Left ventricle myocardium inferior (tissue), 1 donor: ENCODE data around the gene ZNF236. TPM values are rescaled to one million over a fixed set of nuclear protein-coding genes. Genes with fewer than 3 reads are reported as not detected.

ENCODE experiments used
- DNase-seq: peaks from one replicate; pipeline ENCODE4 v3.0.0-alpha.2; 2020
- H3K27ac ChIP-seq: fragments of 200-600 bp; replicated peaks from 2 replicates; pipeline ENCODE4 v1.8.0; 2021
- H3K27me3 ChIP-seq: fragments of 200-600 bp; 2 replicates; pipeline ENCODE4 v1.8.0; 2021; ENCODE audit warnings: low read depth
- H3K36me3 ChIP-seq: fragments of 200-600 bp; 2 replicates; pipeline ENCODE4 v1.8.0; 2021
- H3K4me1 ChIP-seq: fragments of 200-600 bp; 2 replicates; pipeline ENCODE4 v1.8.0; 2021
- H3K4me3 ChIP-seq: fragments of 200-600 bp; 2 replicates; pipeline ENCODE4 v1.8.0; 2021; ENCODE audit warnings: mild to moderate bottlenecking, moderate library complexity
- H3K9me3 ChIP-seq: fragments of 200-600 bp; replicated peaks from 2 replicates; pipeline ENCODE4 v1.8.0; 2021
- intact Hi-C: fragments of 100-400 bp; cut with micrococcal nuclease; formaldehyde crosslinking; loops from one replicate; pipeline ENCODE4 v1.11.0; 2022
- total RNA-seq: library from RNA; stranded (reverse); fragmentation: NEBNext Ultra II Directional; extraction: Animal tissue kit (Norgen Biotek cat#: 25700); gene quantifications from one replicate; pipeline ENCODE4 v1.2.1, GENCODE V29; 2021
- TF ChIP-seq, protein P1 (sequence below): fragments of 200-600 bp; IDR thresholded peaks from 2 replicates; pipeline ENCODE4 v1.8.0; 2021; ENCODE audit warnings: antibody characterized with exemption, mild to moderate bottlenecking, borderline replicate concordance
- donor health status: DM: no; HTN: yes; CAD: no; lungs with severe emphysema.

ZNF236 gene
- total RNA-seq, 1 donor from 2014 or later = 10.6 TPM

GRCh38 chr18:76956648-76957047 lies 134.3 kb downstream of the ZNF236 start:
- Histone ChIP-seq H3K27me3 (no peaks in the 10 kb centered on the region), H3K9me3 (no peaks in the 10 kb centered on the region), H3K4me1 (peaks cover 28% of the 10 kb centered on the region), H3K27ac (no peak overlapping the region), H3K36me3 (peaks cover 54% of the 10 kb centered on the region), H3K4me3 (no peak overlapping the region)
- TF ChIP-seq, protein P1, sequence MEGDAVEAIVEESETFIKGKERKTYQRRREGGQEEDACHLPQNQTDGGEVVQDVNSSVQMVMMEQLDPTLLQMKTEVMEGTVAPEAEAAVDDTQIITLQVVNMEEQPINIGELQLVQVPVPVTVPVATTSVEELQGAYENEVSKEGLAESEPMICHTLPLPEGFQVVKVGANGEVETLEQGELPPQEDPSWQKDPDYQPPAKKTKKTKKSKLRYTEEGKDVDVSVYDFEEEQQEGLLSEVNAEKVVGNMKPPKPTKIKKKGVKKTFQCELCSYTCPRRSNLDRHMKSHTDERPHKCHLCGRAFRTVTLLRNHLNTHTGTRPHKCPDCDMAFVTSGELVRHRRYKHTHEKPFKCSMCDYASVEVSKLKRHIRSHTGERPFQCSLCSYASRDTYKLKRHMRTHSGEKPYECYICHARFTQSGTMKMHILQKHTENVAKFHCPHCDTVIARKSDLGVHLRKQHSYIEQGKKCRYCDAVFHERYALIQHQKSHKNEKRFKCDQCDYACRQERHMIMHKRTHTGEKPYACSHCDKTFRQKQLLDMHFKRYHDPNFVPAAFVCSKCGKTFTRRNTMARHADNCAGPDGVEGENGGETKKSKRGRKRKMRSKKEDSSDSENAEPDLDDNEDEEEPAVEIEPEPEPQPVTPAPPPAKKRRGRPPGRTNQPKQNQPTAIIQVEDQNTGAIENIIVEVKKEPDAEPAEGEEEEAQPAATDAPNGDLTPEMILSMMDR = no peak
- intact Hi-C loops = no loop called here
- DNase-seq = no peak

DNA sequence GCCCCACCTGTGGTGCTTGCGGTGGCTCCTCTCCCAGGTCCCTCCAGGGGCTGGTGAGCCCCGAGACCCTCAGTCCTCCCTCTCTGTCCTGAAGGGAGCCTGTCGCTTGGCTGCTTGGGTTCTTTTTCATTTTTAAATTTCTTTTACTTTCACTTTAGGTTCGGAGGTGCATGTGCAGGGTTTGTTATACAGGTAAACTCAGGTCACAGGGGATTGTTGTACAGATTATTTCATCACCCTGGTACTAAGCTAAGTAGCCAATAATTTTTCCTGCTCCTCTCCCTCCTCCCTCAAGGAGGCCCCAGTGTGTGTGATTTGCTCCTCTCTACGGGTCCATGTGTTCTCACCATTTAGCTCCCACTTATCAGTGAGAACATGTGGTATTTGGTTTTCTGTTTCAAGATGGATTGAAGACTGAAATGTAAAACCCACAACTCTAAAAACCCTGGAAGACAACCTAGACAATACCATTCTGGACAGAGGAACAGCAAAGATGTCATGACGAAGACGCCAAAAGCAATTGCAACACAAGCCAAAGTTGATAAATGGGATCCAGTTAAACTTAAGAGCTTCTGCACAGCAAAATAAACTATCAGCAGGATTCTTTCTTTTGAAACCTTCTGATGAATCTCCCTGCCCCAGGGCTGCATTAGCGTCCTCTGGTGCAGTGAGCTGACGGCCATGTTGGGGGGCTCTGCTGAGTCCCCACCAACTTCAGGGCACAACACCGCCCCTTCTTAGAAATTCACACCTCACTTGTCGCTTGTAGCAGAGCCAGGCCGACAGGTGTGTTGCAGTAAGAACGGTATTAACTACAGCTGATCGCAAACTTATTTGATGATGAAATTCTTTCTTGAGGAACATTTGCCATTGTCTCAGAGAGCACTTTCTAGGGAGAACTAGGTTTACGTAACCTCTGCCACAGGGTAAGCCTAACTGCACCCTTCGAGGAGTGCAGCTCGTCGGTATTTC lies 135.3 kb downstream of the ZNF236 start:
- H3K36me3 ChIP-seq = peaks cover 57% of the 10 kb centered on the region
- no peaks in the 10 kb centered on the region for H3K9me3 ChIP-seq
- TF ChIP-seq, protein P1 = no peak
- H3K27ac ChIP-seq = no peak overlapping the region
- no peak for DNase-seq
- peaks cover 28% of the 10 kb centered on the region for H3K4me1 ChIP-seq
- no peak overlapping the region for H3K4me3 ChIP-seq
- intact Hi-C loops = no loop called here
- no peaks in the 10 kb centered on the region for H3K27me3 ChIP-seq

DNA sequence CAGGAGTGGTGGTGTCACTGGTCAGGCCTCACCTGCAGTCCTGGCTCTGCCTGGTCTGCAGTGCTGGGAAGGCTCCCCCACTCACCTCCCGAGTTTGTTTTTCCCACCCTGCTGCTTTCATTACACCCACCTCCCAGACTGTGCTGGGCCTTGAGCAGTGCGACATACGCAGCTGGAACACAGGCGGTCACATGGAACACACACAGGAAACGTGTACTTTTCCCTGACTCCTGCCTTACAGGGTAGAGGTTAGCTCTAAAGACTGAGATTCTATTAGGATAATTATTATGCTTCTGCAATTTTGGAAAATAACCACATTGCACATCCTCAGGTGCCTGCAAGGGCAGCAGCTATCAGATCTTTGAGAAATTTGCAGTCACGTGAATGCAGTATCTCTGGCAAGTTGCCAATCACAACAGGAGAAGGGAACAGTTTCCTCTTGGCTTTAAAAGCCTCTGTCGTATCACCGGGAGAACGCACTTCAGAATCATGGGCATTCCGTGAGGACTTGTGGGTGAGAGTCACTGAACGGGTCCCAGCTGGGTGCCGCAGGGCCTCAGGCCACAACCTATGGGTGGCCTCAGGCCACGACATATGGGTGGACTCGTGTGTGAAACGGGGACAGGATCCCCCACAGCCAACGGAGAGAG lies 136.5 kb downstream of the ZNF236 start:
- TF ChIP-seq, protein P1 = no peak
- H3K4me1 ChIP-seq = peaks cover 19% of the 10 kb centered on the region
- peaks cover 61% of the 10 kb centered on the region for H3K36me3 ChIP-seq
- no peak overlapping the region for H3K27ac ChIP-seq
- DNase-seq = no peak
- no peaks in the 10 kb centered on the region for H3K9me3 ChIP-seq
- no peaks in the 10 kb centered on the region for H3K27me3 ChIP-seq
- intact Hi-C loops = no loop called here
- no peak overlapping the region for H3K4me3 ChIP-seq

GRCh38 chr18:76959605-76960004 lies 137.2 kb downstream of the ZNF236 start:
- H3K27me3 ChIP-seq = no peaks in the 10 kb centered on the region
- DNase-seq = no peak
- H3K4me1 ChIP-seq = peaks cover 15% of the 10 kb centered on the region
- peaks cover 61% of the 10 kb centered on the region for H3K36me3 ChIP-seq
- intact Hi-C loops = no loop called here
- no peak overlapping the region for H3K4me3 ChIP-seq
- TF ChIP-seq, protein P1 = no peak
- H3K9me3 ChIP-seq = no peaks in the 10 kb centered on the region
- no peak overlapping the region for H3K27ac ChIP-seq

- intact Hi-C loops = no loop called here
- TF ChIP-seq, protein P1 = no peak
- peaks cover 61% of the 10 kb centered on the region for H3K36me3 ChIP-seq
Measured at GRCh38 chr18:76960528-76961035, 138.2 kb downstream of the ZNF236 start.

More at GRCh38 chr18:76960528-76961035, 138.2 kb downstream of the ZNF236 start:
- no peak overlapping the region for H3K27ac ChIP-seq
- no peak for DNase-seq
- no peaks in the 10 kb centered on the region for H3K27me3 ChIP-seq
- H3K4me3 ChIP-seq = no peak overlapping the region
- H3K4me1 ChIP-seq = peaks cover 15% of the 10 kb centered on the region
- H3K9me3 ChIP-seq = no peaks in the 10 kb centered on the region
